Bone marrow (tissue), 2 donors: Measurements from ENCODE around the gene ARHGAP26.

Source experiments
- DNase-seq, 2 donors: peaks; one replicate each; lab custom pipeline; 2025; lab: John Stamatoyannopoulos, UW

The ARHGAP26 gene

DNA sequence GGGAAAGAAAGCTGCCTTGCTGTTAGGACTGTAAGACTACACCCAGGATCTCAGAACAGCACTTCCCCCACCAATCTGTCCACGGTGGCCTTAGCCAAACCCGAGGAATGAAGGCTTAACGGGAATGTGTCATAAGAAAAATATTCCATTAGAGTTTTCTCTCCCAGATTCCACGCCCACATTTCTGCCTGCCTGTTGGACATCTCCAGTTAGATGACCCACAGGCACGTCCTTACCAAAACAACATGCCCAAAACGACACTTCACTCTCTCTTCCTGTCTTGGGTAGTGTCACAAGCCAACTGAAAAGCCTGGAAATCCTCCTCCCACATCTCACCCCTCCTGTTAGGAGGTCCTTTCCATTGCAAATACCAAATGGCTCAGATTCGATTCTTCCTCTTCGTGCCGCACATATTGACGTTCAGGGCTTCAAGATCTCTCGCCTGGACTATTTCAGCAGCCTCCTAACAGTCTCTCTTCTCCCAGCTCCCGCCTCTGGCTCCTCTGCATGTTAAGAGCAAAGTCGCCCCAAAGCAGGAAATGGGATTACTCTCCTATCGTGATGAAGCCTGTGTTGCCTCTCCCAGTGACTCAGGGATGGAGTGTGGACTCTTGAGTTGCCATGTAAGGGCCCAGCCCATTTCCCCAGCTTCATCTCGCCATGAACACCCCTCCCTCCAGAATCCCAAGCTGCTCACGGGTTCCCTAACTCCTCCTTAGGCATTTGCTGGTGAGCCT lies 474.0 kb downstream of the ARHGAP26 start:
- DNase-seq = no peak

GRCh38 chr5:143244990-143245389 lies 474.8 kb downstream of the ARHGAP26 start:
- DNase-seq = no peak

GRCh38 chr5:143245929-143246561 lies 475.9 kb downstream of the ARHGAP26 start:
- no peak for DNase-seq

DNA sequence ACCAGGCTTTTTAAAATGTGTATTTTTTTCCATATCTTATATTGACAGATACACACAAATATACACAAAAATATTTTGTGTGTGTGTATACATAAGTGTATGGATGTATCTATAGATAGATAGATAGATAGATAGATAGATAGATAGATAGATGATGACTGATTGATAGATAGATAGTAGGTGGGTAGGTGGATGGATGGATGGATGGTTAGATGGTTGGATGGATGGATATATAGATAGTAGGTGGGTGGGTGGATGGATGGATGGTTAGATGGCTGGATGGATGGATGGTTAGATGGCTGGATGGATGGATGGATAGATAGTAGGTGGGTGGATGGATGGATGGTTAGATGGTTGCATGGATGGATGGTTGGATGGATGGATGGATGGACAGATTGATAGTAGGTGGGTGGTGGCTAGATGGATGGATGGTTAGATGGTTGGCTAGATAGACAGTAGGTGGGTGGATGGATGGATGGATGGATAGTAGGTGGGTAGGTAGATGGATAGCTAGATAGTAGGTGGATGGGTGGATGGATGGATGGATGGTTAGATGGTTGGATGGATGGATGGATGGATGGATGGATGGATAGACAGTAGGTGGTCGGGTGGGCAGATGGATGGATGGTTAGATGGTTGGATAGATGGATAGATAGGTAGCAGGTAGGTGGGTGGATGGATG lies 477.1 kb downstream of the ARHGAP26 start:
- no peak for DNase-seq

GRCh38 chr5:143248391-143248790 lies 478.2 kb downstream of the ARHGAP26 start:
- DNase-seq = no peak

DNA sequence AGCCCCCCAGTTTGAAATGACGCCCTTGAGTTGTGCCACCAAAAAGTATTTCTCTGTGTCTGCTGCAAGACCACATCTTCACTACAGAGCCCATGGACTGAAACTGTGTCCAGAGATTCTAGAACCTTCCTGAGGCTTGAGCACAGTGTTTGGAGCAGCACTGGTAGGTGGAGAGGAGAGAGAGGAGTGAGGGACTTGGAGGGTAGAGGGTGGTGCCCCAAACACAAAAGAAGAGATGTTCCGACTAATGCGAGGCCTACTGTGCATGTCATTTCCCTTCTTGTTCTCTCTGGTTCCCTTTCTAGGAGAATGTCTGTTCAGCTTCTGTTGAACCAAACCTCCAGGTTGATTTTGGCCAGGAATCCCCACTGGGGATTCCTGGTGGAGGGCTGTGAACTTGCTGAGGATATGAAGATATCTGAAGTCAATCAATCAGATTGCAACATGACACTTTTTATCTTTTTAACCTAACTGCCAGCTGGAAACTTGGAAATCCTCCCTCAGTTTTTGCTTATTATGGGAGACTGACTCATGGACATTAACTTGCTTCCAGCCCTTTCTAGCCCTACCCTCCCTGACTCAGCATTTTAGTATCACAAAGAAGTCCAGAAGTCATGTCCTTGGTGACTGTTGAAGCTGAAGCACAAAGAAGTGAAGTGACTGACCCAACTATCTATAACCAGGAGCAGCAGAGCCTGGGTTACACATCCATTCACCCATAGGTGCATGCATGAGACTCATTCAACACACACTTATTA lies 478.8 kb downstream of the ARHGAP26 start:
- no peak for DNase-seq

- DNase-seq = no peak
Measured at GRCh38 chr5:143249851-143250250, 479.7 kb downstream of the ARHGAP26 start.

- DNase-seq = no peak
Measured at GRCh38 chr5:143251190-143251589, 481.0 kb downstream of the ARHGAP26 start.

DNA sequence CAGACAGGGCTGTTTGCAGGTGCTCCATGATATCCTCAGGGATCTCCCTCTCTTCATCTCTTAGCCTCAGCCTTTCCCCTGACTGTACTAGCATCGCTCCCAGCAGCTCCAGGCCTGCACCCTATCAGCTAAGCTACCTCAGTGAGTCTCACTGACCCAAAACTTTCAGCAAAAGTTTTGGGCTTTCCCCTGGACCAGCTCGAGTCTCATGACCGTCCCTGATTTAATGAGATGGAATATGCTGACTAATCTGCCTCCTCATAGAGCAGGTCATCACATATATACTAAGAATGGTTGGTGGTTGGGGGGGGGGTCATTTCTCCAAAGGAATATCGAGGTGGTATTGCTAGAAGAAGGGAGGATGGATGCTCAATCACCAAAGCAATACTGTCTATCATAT lies 481.8 kb downstream of the ARHGAP26 start:
- DNase-seq = no peak

DNA sequence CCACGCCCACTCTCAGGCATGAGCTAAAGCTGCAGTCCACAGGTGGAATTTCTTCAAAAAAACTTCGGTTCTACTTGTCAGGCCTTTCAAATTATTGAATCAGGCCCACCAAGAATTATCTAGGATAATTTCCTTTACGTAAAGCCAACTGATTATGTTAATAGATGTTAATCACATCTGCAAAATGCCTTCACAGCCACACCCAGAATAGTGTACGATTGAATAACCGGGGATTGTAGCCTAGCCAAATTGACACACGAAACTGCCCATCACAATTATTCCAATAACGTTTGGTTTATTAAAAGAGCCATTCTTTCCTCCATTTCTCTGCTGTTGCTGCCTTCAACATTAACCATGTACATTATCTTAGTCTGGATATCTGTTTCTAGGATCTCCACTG lies 484.6 kb downstream of the ARHGAP26 start:
- no peak for DNase-seq

DNA sequence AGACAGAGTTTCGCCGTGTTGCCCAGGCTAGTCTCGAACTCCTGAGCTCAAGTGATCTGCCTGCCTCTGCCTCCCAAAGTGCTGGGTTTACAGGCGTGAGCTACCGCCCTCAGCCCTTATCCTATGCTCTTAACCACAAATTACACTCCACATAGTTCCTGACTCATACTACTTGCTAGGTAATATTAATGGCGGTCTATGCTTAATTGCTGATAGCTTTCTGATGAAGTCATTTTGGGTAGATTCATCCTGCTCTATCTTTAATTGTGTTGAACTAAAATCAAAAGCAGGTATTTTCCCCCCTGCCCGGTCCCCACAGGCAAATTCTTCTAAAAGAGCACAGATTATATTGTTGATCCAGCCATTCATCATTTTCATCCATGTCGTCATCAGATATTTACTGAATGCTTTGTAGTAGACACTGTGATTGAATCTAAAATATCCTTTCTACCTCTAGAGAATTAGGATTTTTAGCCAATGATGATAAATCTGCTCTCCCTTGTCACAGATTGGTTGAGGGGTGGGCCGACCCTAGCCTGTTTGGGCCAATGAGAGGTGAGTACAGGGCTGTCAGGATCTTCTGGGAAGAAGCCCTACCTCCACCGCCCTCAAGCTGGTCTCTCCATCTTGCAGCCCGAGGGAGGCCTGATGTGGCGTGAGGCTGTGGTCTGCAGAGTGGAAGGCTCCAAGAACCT lies 488.5 kb downstream of the ARHGAP26 start:
- DNase-seq = no peak

- no peak for DNase-seq
Measured at GRCh38 chr5:143259254-143259605, 489.1 kb downstream of the ARHGAP26 start.

DNA sequence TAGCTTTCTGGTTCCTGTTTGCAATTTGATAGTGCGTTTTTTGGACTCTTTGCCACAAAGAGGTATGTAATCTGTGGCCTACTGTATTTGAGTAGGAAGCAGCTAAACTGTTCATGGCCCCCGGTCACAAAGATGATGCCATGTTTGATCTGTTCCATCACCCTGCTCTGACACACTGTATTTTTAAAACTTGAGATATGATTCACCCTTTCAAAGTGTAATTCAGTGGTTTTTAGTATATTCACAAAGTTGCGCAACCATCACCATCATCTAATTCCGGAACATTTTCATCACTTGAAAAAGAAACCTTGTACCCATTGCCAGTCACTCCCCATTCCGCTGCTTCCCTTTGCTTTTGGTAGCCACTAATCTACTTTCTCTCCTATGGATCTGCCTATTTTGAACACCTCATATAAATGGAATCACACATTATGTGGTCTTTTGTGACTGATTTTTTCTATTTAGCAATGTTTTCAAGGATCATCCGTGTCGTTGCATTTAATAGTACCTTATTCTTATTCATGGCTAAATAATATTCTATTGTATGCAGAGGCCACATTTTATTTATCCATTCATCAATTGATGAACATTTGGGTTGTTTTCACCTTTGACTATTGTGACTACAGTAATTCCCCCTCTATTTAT lies 491.7 kb downstream of the ARHGAP26 start:
- peak in 1 of 2 donors; percentile 26 for DNase-seq

DNA sequence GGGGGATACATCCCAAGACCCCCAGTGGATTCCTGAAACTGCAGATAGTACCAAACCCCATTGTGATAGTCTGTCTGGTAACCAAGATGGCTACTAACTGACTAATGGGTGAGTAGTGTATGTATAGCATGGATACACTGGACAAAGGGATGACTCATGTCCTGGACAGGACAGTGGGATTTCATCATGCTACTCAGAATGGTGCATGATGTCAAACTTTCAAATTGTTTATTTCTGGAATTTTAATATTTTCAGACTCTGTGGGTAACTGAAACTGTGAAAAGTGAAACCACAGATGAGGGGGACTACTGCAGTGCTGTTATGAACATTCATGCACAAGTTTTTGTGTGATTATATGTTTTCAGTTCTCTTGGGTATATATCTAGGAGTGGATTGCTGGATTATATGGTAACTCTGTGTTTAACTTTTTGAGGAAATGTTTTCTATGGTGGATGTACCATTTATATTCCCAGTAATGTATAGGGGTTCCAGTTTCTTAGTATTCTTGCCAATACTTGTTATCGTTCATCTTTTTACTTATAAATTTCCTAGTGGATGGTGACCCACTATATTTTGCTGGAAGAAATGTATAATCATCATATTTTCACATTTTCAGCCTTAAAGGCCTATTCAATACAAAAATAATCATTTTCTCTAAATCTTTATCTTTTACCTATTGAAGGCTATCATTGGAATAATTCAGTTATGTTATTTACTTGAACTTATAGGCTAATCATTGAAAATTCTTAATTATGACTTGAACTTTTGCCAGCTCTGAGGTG lies 492.4 kb downstream of the ARHGAP26 start:
- DNase-seq = no peak

- DNase-seq = no peak
Measured at GRCh38 chr5:143263272-143263810, 493.2 kb downstream of the ARHGAP26 start.

DNA sequence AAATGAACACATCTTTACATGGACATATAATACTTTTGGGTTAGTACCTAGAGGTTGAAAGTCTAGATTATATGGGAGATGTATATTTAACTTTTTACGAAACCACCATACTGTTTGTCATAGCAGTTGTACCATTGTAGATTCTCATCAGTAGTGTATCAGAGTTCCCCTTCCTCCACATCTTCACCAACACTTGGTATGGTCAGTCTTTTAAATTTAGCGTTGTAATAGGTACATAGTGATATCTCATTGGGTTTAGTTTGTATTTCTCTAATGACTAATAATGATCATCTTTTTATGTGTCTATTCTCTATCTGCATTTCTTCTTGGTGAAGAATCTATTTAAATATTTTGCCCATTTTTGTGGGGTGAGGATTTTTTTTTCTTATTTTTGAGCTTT lies 495.8 kb downstream of the ARHGAP26 start:
- DNase-seq = no peak

DNA sequence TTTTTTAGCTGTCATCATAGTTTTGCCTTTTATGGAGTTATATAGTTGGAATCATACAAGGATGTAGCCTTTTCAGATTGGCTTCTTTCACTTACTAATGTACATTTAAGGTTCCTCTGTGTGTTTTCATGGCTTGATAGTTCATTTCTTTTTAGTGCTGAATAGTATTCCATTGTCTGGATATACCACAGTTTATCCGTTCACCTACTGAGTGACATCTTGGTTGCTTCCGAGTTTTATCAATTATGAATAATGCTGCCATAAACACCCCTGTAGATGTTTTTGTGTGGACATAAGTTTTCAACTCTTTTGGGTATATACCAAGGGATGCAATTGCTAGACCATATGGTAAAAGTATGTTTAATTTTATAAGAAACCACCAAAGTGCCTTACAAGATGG lies 497.0 kb downstream of the ARHGAP26 start:
- DNase-seq = no peak

DNA sequence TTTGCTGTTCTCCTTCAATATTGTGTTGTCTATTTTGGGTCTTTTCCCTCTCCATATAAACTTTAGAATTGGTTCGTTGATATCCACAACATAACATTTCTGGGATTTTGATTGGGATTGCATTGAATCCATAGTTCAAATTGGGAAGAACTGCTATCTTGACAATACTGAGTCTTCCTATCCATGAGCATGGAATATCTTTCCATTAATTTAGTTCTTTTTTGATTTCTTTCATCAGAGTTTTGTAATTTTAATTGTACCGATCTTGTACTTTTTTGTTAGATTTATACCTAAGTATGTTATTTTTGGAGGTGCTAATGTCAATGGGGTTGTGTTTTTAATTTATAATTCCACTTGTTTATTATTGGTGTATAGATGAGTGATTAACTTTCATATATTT lies 498.2 kb downstream of the ARHGAP26 start:
- no peak for DNase-seq

DNA sequence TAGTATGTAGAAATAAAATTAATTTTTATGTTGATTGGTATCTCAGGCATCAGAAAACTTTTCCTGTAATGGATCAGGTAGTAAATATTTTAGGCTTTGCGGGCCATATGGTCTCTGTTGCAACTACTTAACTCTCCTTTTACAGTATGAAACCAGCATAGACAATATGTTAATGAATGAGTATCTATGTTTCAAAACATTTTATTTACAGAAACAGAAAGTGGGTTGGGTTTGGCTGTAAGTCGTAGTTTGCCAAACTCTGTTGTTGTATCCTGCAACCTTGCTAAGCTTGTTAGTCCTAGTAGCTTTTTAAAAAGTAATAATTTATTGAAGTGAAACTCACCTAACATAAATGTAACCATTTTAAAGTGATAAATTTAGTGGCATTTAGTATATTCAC lies 501.3 kb downstream of the ARHGAP26 start:
- no peak for DNase-seq

GRCh38 chr5:143274952-143275351 lies 504.8 kb downstream of the ARHGAP26 start:
- DNase-seq = no peak
